K562 (cell line): ENCODE data around the gene CCNL1. TPM values are rescaled to one million over a fixed set of nuclear protein-coding genes. Genes with fewer than 3 reads are reported as not detected.

Experiments
- ATAC-seq: fragments of 200-7000 bp; cut with Tn5 transposase; 3 replicates; pipeline ENCODE4 v1.9.1; 2020; ENCODE audit warnings: moderate library complexity
- BruUV-seq: library from RNA; stranded (reverse); fragments of 400-500 nt; replicated peaks from 2 replicates; lab custom pipeline; 2021; lab: Mats Ljungman, UMichigan
- CTCF ChIA-PET: fragments of 300-600 bp; formaldehyde crosslinking; extraction: SDS; loops from one replicate; lab custom pipeline; 2021; ENCODE audit warnings: low intra/inter-chr PET ratio; lab: Yijun Ruan, JAX
- POLR2A ChIA-PET: fragments of 300-600, 350-650 bp; sonication (Branson Sonifier 250); formaldehyde crosslinking; extraction: SDS; loops from one replicate; lab custom pipeline; 2021; ENCODE audit warnings: antibody characterized with exemption, inconsistent platforms; lab: Yijun Ruan, JAX
- DNase-seq, 4 experiments: peaks; one replicate each; pipeline versions ENCODE4 v3.0.0 to v3.0.0-alpha.2; 2011 to 2018; ENCODE audit warnings: low spot score in 3 of 4, mixed read lengths in 3 of 4; ENCODE audit errors: extremely low read depth in 1 of 4
- FAIRE-seq: peaks from 2 replicates; lab custom pipeline; 2011; peaks lifted over from hg19 to GRCh38; lab: Jason Lieb, UNC
- H2AFZ ChIP-seq: 2 replicates; pipeline ENCODE4 v1.6.0; 2011; ENCODE audit warnings: low read depth, low read length, control low read depth, inconsistent platforms
- H3K27ac ChIP-seq: fragments of 200-600 bp; 3 replicates; pipeline ENCODE4 v1.8.0; 2011; ENCODE audit warnings: low read depth, mild to moderate bottlenecking, control low read depth, inconsistent platforms, low read length, moderate library complexity, mixed read lengths; ENCODE audit errors: extremely low read depth
- H3K27me3 ChIP-seq, 2 experiments: fragments of 300-600 bp in 1 of 2; 2 replicates in 1 of 2; 3 replicates in 1 of 2; pipeline versions ENCODE4 v1.6.0 to v1.8.0; 2011; ENCODE audit warnings: inconsistent platforms in 2 of 2, low read length in 2 of 2, mild to moderate bottlenecking in 1 of 2, mixed read lengths in 1 of 2, moderate library complexity in 1 of 2; ENCODE audit not compliant: control insufficient read depth in 2 of 2, insufficient read depth in 2 of 2
- H3K36me3 ChIP-seq: fragments of 300-600 bp; 3 replicates; pipeline ENCODE4 v1.8.0; 2011; ENCODE audit warnings: mild to moderate bottlenecking, low read length, inconsistent platforms; ENCODE audit not compliant: control insufficient read depth, insufficient read depth
- H3K4me1 ChIP-seq, 2 experiments: fragments of 200-600 bp in 1 of 2; replicated peaks in 1 of 2; 2 replicates in 1 of 2; 3 replicates in 1 of 2; pipeline versions ENCODE4 v1.5.1 to v1.8.0; 2011; ENCODE audit warnings: inconsistent platforms in 2 of 2, low read length in 2 of 2, mild to moderate bottlenecking in 1 of 2, mixed read lengths in 1 of 2, moderate library complexity in 1 of 2; ENCODE audit not compliant: control insufficient read depth in 2 of 2, insufficient read depth in 2 of 2
- H3K4me2 ChIP-seq: 2 replicates; pipeline ENCODE4 v1.6.1; 2011; ENCODE audit warnings: low read length, control low read depth, inconsistent platforms, mixed read lengths; ENCODE audit not compliant: insufficient read depth
- H3K4me3 ChIP-seq: fragments of 200-600 bp; sonication (generic), shearing (Covaris generic); 2 replicates; pipeline ENCODE4 v1.5.1; 2016; ENCODE audit warnings: control low read depth, inconsistent platforms
- H3K79me2 ChIP-seq: fragments of 200-600 bp; 3 replicates; pipeline ENCODE4 v1.8.0; 2011; ENCODE audit warnings: low read length, inconsistent platforms; ENCODE audit not compliant: control insufficient read depth, insufficient read depth
- H3K9ac ChIP-seq, 2 experiments: 2 replicates each; pipeline versions ENCODE4 v1.6.0 to v1.6.1; 2011; ENCODE audit warnings: low read depth in 2 of 2, low read length in 2 of 2, control low read depth in 1 of 2, inconsistent platforms in 1 of 2, mild to moderate bottlenecking in 1 of 2, mixed read lengths in 1 of 2; ENCODE audit not compliant: insufficient read depth in 1 of 2
- H3K9me1 ChIP-seq: one replicate; pipeline ENCODE4 v1.6.0; 2011; ENCODE audit warnings: inconsistent platforms, mild to moderate bottlenecking, low read length, moderate library complexity; ENCODE audit not compliant: control insufficient read depth, insufficient read depth
- H3K9me3 ChIP-seq: replicated peaks from 2 replicates; pipeline ENCODE4 v1.5.1; 2011; ENCODE audit warnings: low read depth, low read length, inconsistent platforms; ENCODE audit not compliant: control insufficient read depth, insufficient read depth
- H4K20me1 ChIP-seq: replicated peaks from 2 replicates; pipeline ENCODE4 v1.6.1; 2011; ENCODE audit warnings: low read length, inconsistent platforms, mixed read lengths; ENCODE audit not compliant: control insufficient read depth, insufficient read depth
- BDP1 ChIP-seq: IDR thresholded peaks from 3 replicates; pipeline ENCODE4 v1.6.1; 2011; ENCODE audit not compliant: insufficient read length, insufficient read depth
- BHLHE40 ChIP-seq: IDR thresholded peaks from 2 replicates; pipeline ENCODE4 v1.6.1; 2011; ENCODE audit warnings: low read length, improper control_type of control experiment
- ESRRA ChIP-seq: fragments of 450-650 bp; IDR thresholded peaks from 2 replicates; pipeline ENCODE4 v1.6.1; 2014; ENCODE audit warnings: low read depth, mild to moderate bottlenecking, moderate library complexity, borderline replicate concordance
- GATA2 ChIP-seq: sonication (generic); formaldehyde crosslinking; IDR thresholded peaks from 2 replicates; pipeline ENCODE4 v1.4.0; 2020; ENCODE audit warnings: mild to moderate bottlenecking, missing genetic modification reagents
- HDAC2 ChIP-seq: fragments of 450-650 bp; IDR thresholded peaks from 2 replicates; pipeline ENCODE4 v1.6.1; 2016; ENCODE audit warnings: mild to moderate bottlenecking
- HDAC3 ChIP-seq: fragments of 450-650 bp; IDR thresholded peaks from 2 replicates; pipeline ENCODE4 v1.6.1; 2018; ENCODE audit warnings: borderline replicate concordance, mild to moderate bottlenecking, moderate library complexity; ENCODE audit not compliant: partially characterized antibody
- KHSRP ChIP-seq: fragments of 450-650 bp; IDR thresholded peaks from 2 replicates; pipeline ENCODE4 v1.6.1; 2017
- MEF2A ChIP-seq: IDR thresholded peaks from 2 replicates; pipeline ENCODE4 v1.6.1; 2011; ENCODE audit warnings: low read depth, mild to moderate bottlenecking, low read length, moderate library complexity; ENCODE audit not compliant: control insufficient read depth
- NCOR1 ChIP-seq: fragments of 450-650 bp; IDR thresholded peaks from 2 replicates; pipeline ENCODE4 v1.6.1; 2016; ENCODE audit warnings: mild to moderate bottlenecking, moderate library complexity
- NEUROD1 ChIP-seq: fragments of 150-350 bp; IDR thresholded peaks from 2 replicates; pipeline ENCODE4 v1.6.1; 2014; ENCODE audit warnings: borderline replicate concordance, low read length, low read depth; ENCODE audit not compliant: partially characterized antibody
- NFIC ChIP-seq: fragments of 450-650 bp; IDR thresholded peaks from 2 replicates; pipeline ENCODE4 v1.6.1; 2017; ENCODE audit warnings: mild to moderate bottlenecking, inconsistent platforms
- NR2C2 ChIP-seq, 2 experiments: fragments of 200-800 bp in 1 of 2; sonication (Bioruptor generic) in 1 of 2; sonication (generic) in 1 of 2; formaldehyde crosslinking in 1 of 2; IDR thresholded peaks; 2 replicates each; pipeline versions ENCODE4 v1.6.1 to v1.8.0; 2016 to 2022; ENCODE audit warnings: mild to moderate bottlenecking in 1 of 2, missing compliant biosample characterization in 1 of 2, missing genetic modification characterization in 1 of 2, missing genetic modification reagents in 1 of 2
- NR4A1 ChIP-seq, 2 experiments: fragments of 250-450 bp in 1 of 2; fragments of 450-650 bp in 1 of 2; sonication (Bioruptor Pico) in 1 of 2; IDR thresholded peaks; 2 replicates each; pipeline versions ENCODE4 v1.4.0 to v1.6.1; 2016 to 2020; ENCODE audit warnings: mild to moderate bottlenecking in 2 of 2, missing compliant biosample characterization in 1 of 2, missing genetic modification characterization in 1 of 2, moderate library complexity in 1 of 2
- SMARCC2 ChIP-seq: fragments of 450-650 bp; IDR thresholded peaks from 2 replicates; pipeline ENCODE4 v1.6.1; 2017; ENCODE audit warnings: antibody characterized with exemption, moderate library complexity, mild to moderate bottlenecking, low read depth
- SMC3 ChIP-seq: conservative IDR thresholded peaks from 2 replicates; pipeline ENCODE4 v1.6.1; 2011; ENCODE audit warnings: low read depth, low read length, improper control_type of control experiment; ENCODE audit not compliant: insufficient read depth
- SRF ChIP-seq, 2 experiments: fragments of 250-450, 450-650 bp in 1 of 2; sonication (Bioruptor Pico) in 1 of 2; sonication (generic) in 1 of 2; formaldehyde crosslinking; IDR thresholded peaks; 2 replicates each; pipeline versions ENCODE4 v1.5.0 to v1.5.1; 2020 to 2022; ENCODE audit warnings: mild to moderate bottlenecking in 1 of 2, missing genetic modification reagents in 1 of 2
- STAT5A ChIP-seq: IDR thresholded peaks from 2 replicates; pipeline ENCODE4 v1.6.1; 2012; ENCODE audit warnings: low read length, inconsistent platforms, borderline replicate concordance
- TAL1 ChIP-seq: fragments of 450-650 bp; IDR thresholded peaks from 2 replicates; pipeline ENCODE4 v1.6.1; 2016; ENCODE audit warnings: mild to moderate bottlenecking
- XRCC4 ChIP-seq: IDR thresholded peaks from one replicate; pipeline ENCODE4 v1.6.1; 2011; ENCODE audit not compliant: insufficient read depth, insufficient read length; ENCODE audit errors: extremely low read depth
- whole genome bisulfite sequencing: fragments of 100-300 bp; shearing (Covaris generic); methylation state at CpG from one replicate; pipeline ENCODE4 v1.1.6; 2016; ENCODE audit warnings: low coverage, mixed read lengths; ENCODE audit not compliant: insufficient coverage; ENCODE audit errors: missing lambda C conversion rate; 5-methylcytosine and 5-hydroxymethylcytosine counted together
- in situ Hi-C: fragments of 300-500 bp; cut with MboI; formaldehyde crosslinking; loops from 4 replicates; pipeline ENCODE4 v1.15.0; 2018; ENCODE audit warnings: inconsistent platforms, mixed read lengths
- intact Hi-C: fragments of 100-400 bp; cut with micrococcal nuclease; formaldehyde crosslinking; loops from 2 replicates; pipeline ENCODE4 v1.14.2; 2022
- polyA plus RNA-seq, 8 experiments: library from polyadenylated mRNA; depleted of rRNA in 4 of 8; stranded (reverse) in 5 of 8; unstranded in 3 of 8; fragments of >200 nt; fragmentation: Nextera tagmentation in 2 of 8; fragmentation: Illumina TruSeq in 1 of 8; extraction: Ambion mirVana in 2 of 8; extraction: Trizol in 1 of 8; gene quantifications; 2 replicates each; pipeline versions ENCODE4 v1.2.1 to v1.2.3, GENCODE V29; 2011 to 2014; ENCODE audit warnings: inconsistent platforms in 1 of 8, missing spikeins in 1 of 8
- total RNA-seq, 7 experiments: library from RNA; depleted of rRNA in 6 of 7; stranded (reverse); fragments of >200 nt in 6 of 7; fragmentation: Illumina TruSeq in 2 of 7; extraction: Trizol in 2 of 7; gene quantifications; 2 replicates each; pipeline versions ENCODE4 v1.2.1 to v1.2.3, GENCODE V29; 2011 to 2021; ENCODE audit warnings: low replicate concordance in 1 of 7
- TF ChIP-seq, protein P1 (sequence below): fragments of 450-650 bp; IDR thresholded peaks from 2 replicates; pipeline ENCODE4 v1.6.1; 2016; ENCODE audit warnings: low read depth, mild to moderate bottlenecking, moderate library complexity
- TF ChIP-seq, protein P2 (sequence below): sonication (generic); formaldehyde crosslinking; IDR thresholded peaks from 2 replicates; pipeline ENCODE4 v1.9.0; 2022; ENCODE audit warnings: mild to moderate bottlenecking, missing genetic modification reagents

CCNL1 gene
- total and polyA plus RNA-seq, 9 of the 15 experiments (the other 6 are each of a cell fraction or from before 2014, with no cell fraction given), result 16.1 to 186 (median 132) TPM

DNA sequence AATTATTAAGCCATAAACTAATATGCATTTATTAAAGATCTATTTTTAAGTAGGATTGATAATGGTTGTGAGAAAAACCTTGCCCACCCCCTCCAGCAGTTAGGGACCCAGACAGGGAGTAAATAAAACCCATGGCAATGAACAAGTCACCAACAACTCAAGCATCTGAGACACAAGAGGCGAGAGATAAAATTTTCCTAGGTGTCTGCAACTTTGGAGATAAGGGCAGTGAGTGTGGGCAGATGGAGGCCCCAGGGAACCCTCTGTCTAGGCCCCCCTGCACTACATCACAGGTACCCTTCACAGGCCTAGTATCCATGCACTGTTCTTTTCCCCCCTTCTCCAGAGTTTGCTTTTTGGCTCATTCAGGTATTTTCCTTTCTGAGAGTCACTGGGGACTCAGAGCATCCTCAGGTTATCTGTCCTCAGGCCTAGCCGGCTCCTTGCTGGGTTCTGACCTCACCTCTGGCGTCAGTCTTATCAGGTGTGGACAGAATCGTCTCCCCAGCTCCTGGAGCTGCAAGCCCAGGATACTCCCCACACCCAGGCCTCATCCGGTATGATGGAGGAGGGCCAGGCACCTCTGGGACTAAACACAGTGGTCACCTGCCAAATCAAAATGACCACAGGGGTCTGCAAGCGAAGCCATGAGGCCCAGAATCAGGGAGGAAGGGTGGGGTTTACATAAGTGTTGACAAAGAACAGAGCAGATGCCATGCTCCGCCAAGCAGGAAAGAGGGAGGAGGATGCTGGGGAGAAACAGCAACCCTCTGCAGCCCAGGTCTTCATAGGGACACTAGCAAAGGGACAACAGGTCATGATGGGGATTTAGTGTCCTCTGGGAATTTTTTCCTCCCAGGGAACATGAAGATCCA lies 50.4 kb downstream of the CCNL1 start:
- H3K4me1 ChIP-seq, result peaks cover 44 to 83% of the 10 kb centered on the region in 2 experiments; a peak in 4 of 5 replicates
- DNase-seq (peak; percentile 87 to 96 (median 90)), ATAC-seq (peak; percentile 80), FAIRE-seq (peak; percentile 96)
- peak overlapping the region; percentile 44 for H3K4me2 ChIP-seq
- ChIA-PET CTCF (no interaction called here), POLR2A (interaction anchor here (0.7 to 10.5 kb wide), 2 partner anchors 17 to 349 kb away, joined by 3 to 96 read pairs; no protein-coding TSS in a partner anchor)
- H3K27ac ChIP-seq, result peak overlapping the region; percentile 40
- no peaks in the 10 kb centered on the region for H3K9me3 ChIP-seq
- H3K36me3 ChIP-seq, result no peaks in the 10 kb centered on the region
- peak overlapping the region in 1 of 2 experiments; percentile 12; a peak in 1 of 4 replicates for H3K9ac ChIP-seq
- no peaks in the 10 kb centered on the region for H3K79me2 ChIP-seq
- BruUV-seq, result no TSS peak
- in situ Hi-C loops, result no loop called here
- intact Hi-C loops, result loop anchor here (1.0 to 2.0 kb wide), 2 partner anchors 10 to 19 kb away; no protein-coding TSS in a partner anchor
- H3K9me1 ChIP-seq, result no peaks in the 10 kb centered on the region
- H4K20me1 ChIP-seq, result no peaks in the 10 kb centered on the region
- no peak overlapping the region for H3K4me3 ChIP-seq
- 0% methylated on average over 7 of the region's 7 CpGs for WGBS
- 0 out of 2 replicates have a peak overlapping the region, but pooled peaks have one; percentile 25 for H2AFZ ChIP-seq
- no peaks in the 10 kb centered on the region for H3K27me3 ChIP-seq
- TF ChIP-seq, protein P1, sequence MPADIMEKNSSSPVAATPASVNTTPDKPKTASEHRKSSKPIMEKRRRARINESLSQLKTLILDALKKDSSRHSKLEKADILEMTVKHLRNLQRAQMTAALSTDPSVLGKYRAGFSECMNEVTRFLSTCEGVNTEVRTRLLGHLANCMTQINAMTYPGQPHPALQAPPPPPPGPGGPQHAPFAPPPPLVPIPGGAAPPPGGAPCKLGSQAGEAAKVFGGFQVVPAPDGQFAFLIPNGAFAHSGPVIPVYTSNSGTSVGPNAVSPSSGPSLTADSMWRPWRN, result peak; percentile 45
- TF ChIP-seq NFIC, result peak; percentile 86
- peak; percentile 93 for TF ChIP-seq NCOR1
- TF ChIP-seq STAT5A, result peak; percentile 88
- peak; percentile 34; the same call in 1 of the 2 replicates for TF ChIP-seq BHLHE40
- TF ChIP-seq BDP1, result no peak
- peak; percentile 65 for TF ChIP-seq NEUROD1
- peak; percentile 88 for TF ChIP-seq HDAC2
- no peak for TF ChIP-seq NR4A1 (CRISPR knock-in tag; IDR thresholded peaks at IDR 0.05)
- TF ChIP-seq NR4A1 (tag; IDR thresholded peaks at IDR 0.05), result peak; percentile 89
- TF ChIP-seq GATA2 (CRISPR knock-in tag), result peak; percentile 63
- no peak for TF ChIP-seq XRCC4
- TF ChIP-seq SRF (CRISPR knock-in tag; IDR thresholded peaks at IDR 0.05), result no peak
- peak; percentile 18; the same call in 1 of the 2 replicates for TF ChIP-seq KHSRP
- TF ChIP-seq SMC3, result no peak
- TF ChIP-seq TAL1, result peak; percentile 93
- peak; percentile 59; the same call in 1 of the 2 replicates for TF ChIP-seq MEF2A
- TF ChIP-seq ESRRA, result peak; percentile 52; the same call in 1 of the 2 replicates
- TF ChIP-seq HDAC3, result peak; percentile 81
- TF ChIP-seq, protein P2, sequence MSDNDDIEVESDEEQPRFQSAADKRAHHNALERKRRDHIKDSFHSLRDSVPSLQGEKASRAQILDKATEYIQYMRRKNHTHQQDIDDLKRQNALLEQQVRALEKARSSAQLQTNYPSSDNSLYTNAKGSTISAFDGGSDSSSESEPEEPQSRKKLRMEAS (CRISPR knock-in tag), result no peak
- peak; percentile 84 for TF ChIP-seq SMARCC2
- no peak for TF ChIP-seq NR2C2 (CRISPR knock-in tag; IDR thresholded peaks at IDR 0.05)
- peak; percentile 29; the same call in 1 of the 2 replicates for TF ChIP-seq NR2C2 (tag; IDR thresholded peaks at IDR 0.05)
